ENCODE results near the gene ZNF444. TPM values are rescaled to one million over a fixed set of nuclear protein-coding genes. Genes with fewer than 3 reads are reported as not detected.
A peak's percentile ranks its signal among the peaks of the same experiment; 100 is the strongest.
"Not testable (repeated sequence)": the region's sequence is repeated elsewhere in the genome, so short reads cannot be mapped to it uniquely, and the experiment has no call there.

The ZNF444 gene
- polyA plus RNA-seq, 4 donors: 20.1 to 40.6 (median 25.3) TPM

- peaks cover 7 to 52% (median 9%) of the 10 kb centered on the region in 3 donors for H3K36me3 ChIP-seq (ENCODE audit: control insufficient read depth in 3 of 3, insufficient read depth in 2 of 3, low read depth in 1 of 3, low read length in 3 of 3)
- peaks cover 1 to 21% (median 13%) of the 10 kb centered on the region in 3 donors for H3K4me1 ChIP-seq (ENCODE audit: control insufficient read depth in 3 of 3, insufficient read depth in 2 of 3, low read depth in 1 of 3, low read length in 2 of 3)
- DNase-seq: peak; percentile 81 to 88
- FAIRE-seq: no peak
- no peak overlapping the region for H3K4me3 ChIP-seq (ENCODE audit: low read depth in 1 of 3, low read length in 3 of 3)
- peak overlapping the region in 2 of 3 donors; percentile 67 to 81 for H3K27ac ChIP-seq (ENCODE audit: low read depth in 1 of 3, low read length in 2 of 3)
- H3K9me3 ChIP-seq (ENCODE audit: control insufficient read depth in 2 of 2, insufficient read depth in 1 of 2, low read depth in 1 of 2, low read length in 1 of 2): no peaks in the 10 kb centered on the region
- WGBS, 3 donors: 5 to 24% (median 18%) methylated on average over 22 of the region's 22 CpGs
- no peaks in the 10 kb centered on the region for H3K27me3 ChIP-seq (ENCODE audit: control insufficient read depth in 3 of 3, insufficient read depth in 3 of 3, low read length in 3 of 3)
Measured at GRCh38 chr19:56105090-56105701, 35.9 kb upstream of the ZNF444 start.

DNA sequence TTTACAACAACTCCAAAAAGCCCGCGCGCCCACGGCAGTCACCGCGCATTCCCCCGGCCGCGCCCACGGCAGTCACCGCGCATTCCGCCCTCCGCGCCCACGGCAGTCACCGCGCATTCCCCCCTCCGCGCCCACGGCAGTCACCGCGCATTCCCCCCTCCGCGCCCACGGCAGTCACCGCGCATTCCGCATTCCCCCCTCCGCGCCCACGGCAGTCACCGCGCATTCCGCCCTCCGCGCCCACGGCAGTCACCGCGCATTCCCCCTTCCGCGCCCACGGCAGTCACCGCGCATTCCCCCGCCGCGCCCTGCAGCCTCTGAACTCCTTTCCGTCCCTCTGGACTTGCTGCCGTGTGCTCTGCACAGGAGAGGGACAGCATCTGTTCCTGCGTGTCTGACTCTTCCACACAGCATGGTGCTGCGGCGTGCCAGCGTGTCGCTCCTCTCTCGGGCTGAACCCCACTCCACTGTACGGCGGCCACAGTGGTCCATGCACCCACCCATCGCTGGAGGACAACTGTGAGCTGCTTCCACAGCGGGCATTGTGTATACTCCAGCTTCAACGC lies 35.2 kb upstream of the ZNF444 start:
- not testable (repeated sequence) for H3K4me3 ChIP-seq (ENCODE audit: low read depth in 1 of 3, low read length in 3 of 3); H3K27ac ChIP-seq (ENCODE audit: low read depth in 1 of 3, low read length in 2 of 3); H3K27me3 ChIP-seq (ENCODE audit: control insufficient read depth in 3 of 3, insufficient read depth in 3 of 3, low read length in 3 of 3); H3K9me3 ChIP-seq (ENCODE audit: control insufficient read depth in 2 of 2, insufficient read depth in 1 of 2, low read depth in 1 of 2, low read length in 1 of 2); FAIRE-seq; DNase-seq
- 72 to 95% (median 75%) methylated on average over 57 to 61 of the region's 61 CpGs for WGBS, 3 donors
- H3K4me1 ChIP-seq (ENCODE audit: control insufficient read depth in 3 of 3, insufficient read depth in 2 of 3, low read depth in 1 of 3, low read length in 2 of 3): peaks cover 1 to 28% (median 16%) of the 10 kb centered on the region in 3 donors
- peaks cover 7 to 52% (median 9%) of the 10 kb centered on the region in 3 donors for H3K36me3 ChIP-seq (ENCODE audit: control insufficient read depth in 3 of 3, insufficient read depth in 2 of 3, low read depth in 1 of 3, low read length in 3 of 3)

GRCh38 chr19:56106397-56106849 lies 34.7 kb upstream of the ZNF444 start:
- peak in 1 of 2 donors; percentile 20 for DNase-seq
- FAIRE-seq: no peak
- 65 to 85% (median 73%) methylated on average over 27 of the region's 27 CpGs for WGBS, 3 donors
- no peak overlapping the region for H3K27ac ChIP-seq (ENCODE audit: low read depth in 1 of 3, low read length in 2 of 3)
- H3K4me3 ChIP-seq (ENCODE audit: low read depth in 1 of 3, low read length in 3 of 3): no peak overlapping the region
- H3K9me3 ChIP-seq (ENCODE audit: control insufficient read depth in 2 of 2, insufficient read depth in 1 of 2, low read depth in 1 of 2, low read length in 1 of 2): no peaks in the 10 kb centered on the region
- no peaks in the 10 kb centered on the region for H3K27me3 ChIP-seq (ENCODE audit: control insufficient read depth in 3 of 3, insufficient read depth in 3 of 3, low read length in 3 of 3)
- H3K4me1 ChIP-seq (ENCODE audit: control insufficient read depth in 3 of 3, insufficient read depth in 2 of 3, low read depth in 1 of 3, low read length in 2 of 3): peaks cover 1 to 33% (median 21%) of the 10 kb centered on the region in 3 donors
- peaks cover 6 to 53% (median 7%) of the 10 kb centered on the region in 3 donors for H3K36me3 ChIP-seq (ENCODE audit: control insufficient read depth in 3 of 3, insufficient read depth in 2 of 3, low read depth in 1 of 3, low read length in 3 of 3)

GRCh38 chr19:56106993-56107392 lies 34.1 kb upstream of the ZNF444 start:
- H3K27ac ChIP-seq (ENCODE audit: low read depth in 1 of 3, low read length in 2 of 3): no peak overlapping the region
- no peak for FAIRE-seq
- no peaks in the 10 kb centered on the region for H3K27me3 ChIP-seq (ENCODE audit: control insufficient read depth in 3 of 3, insufficient read depth in 3 of 3, low read length in 3 of 3)
- H3K9me3 ChIP-seq (ENCODE audit: control insufficient read depth in 2 of 2, insufficient read depth in 1 of 2, low read depth in 1 of 2, low read length in 1 of 2): no peaks in the 10 kb centered on the region
- peaks cover 1 to 39% (median 24%) of the 10 kb centered on the region in 3 donors for H3K4me1 ChIP-seq (ENCODE audit: control insufficient read depth in 3 of 3, insufficient read depth in 2 of 3, low read depth in 1 of 3, low read length in 2 of 3)
- 82 to 88% (median 83%) methylated on average over 11 of the region's 11 CpGs for WGBS, 3 donors
- DNase-seq: no peak
- H3K4me3 ChIP-seq (ENCODE audit: low read depth in 1 of 3, low read length in 3 of 3): no peak overlapping the region
- peaks cover 3 to 53% (median 7%) of the 10 kb centered on the region in 3 donors for H3K36me3 ChIP-seq (ENCODE audit: control insufficient read depth in 3 of 3, insufficient read depth in 2 of 3, low read depth in 1 of 3, low read length in 3 of 3)

DNA sequence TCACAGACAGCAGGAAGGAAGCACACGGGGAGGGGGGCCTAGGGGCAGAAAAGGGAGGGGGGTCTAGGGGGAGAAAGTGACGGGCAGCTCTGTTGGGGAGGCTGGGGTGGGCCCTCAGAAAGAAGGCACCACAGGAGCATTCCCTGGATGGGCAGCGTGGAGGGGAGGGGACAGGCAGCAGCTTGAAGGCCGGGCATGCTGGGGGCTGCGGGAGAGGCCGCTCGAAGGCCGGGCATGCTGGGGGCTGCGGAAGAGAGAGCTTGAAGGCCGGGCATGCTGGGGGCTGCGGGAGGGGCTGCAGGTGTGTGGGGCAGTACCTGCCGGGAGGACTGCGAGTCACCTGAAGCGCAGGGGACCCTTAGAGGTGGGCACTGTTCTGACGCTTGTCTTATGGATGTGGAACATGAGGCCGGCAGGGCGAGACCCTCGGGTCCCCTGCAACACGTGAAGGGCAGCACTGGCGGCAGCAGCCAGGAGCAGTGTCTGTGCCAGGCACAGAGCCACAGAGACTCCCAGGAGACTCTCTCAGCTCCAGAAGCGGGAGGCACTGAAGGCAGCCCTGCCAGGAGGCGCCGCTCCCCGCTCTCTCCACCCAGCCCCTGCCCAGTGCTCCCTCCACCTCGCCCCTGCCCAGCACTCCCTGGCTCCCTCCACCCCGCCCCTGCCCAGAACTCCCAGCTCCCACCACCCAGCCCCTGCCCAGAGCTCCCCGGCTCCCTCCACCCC lies 33.3 kb upstream of the ZNF444 start:
- WGBS, 3 donors: 66 to 76% (median 74%) methylated on average over 16 to 27 of the region's 27 CpGs
- H3K36me3 ChIP-seq (ENCODE audit: control insufficient read depth in 3 of 3, insufficient read depth in 2 of 3, low read depth in 1 of 3, low read length in 3 of 3): peaks cover 2 to 50% (median 4%) of the 10 kb centered on the region in 3 donors
- peaks cover 4 to 47% (median 31%) of the 10 kb centered on the region in 3 donors for H3K4me1 ChIP-seq (ENCODE audit: control insufficient read depth in 3 of 3, insufficient read depth in 2 of 3, low read depth in 1 of 3, low read length in 2 of 3)
- no peak overlapping the region for H3K4me3 ChIP-seq (ENCODE audit: low read depth in 1 of 3, low read length in 3 of 3)
- no peak overlapping the region for H3K27ac ChIP-seq (ENCODE audit: low read depth in 1 of 3, low read length in 2 of 3)
- no peak for FAIRE-seq
- no peak for DNase-seq
- H3K9me3 ChIP-seq (ENCODE audit: control insufficient read depth in 2 of 2, insufficient read depth in 1 of 2, low read depth in 1 of 2, low read length in 1 of 2): no peaks in the 10 kb centered on the region
- H3K27me3 ChIP-seq (ENCODE audit: control insufficient read depth in 3 of 3, insufficient read depth in 3 of 3, low read length in 3 of 3): no peaks in the 10 kb centered on the region

DNA sequence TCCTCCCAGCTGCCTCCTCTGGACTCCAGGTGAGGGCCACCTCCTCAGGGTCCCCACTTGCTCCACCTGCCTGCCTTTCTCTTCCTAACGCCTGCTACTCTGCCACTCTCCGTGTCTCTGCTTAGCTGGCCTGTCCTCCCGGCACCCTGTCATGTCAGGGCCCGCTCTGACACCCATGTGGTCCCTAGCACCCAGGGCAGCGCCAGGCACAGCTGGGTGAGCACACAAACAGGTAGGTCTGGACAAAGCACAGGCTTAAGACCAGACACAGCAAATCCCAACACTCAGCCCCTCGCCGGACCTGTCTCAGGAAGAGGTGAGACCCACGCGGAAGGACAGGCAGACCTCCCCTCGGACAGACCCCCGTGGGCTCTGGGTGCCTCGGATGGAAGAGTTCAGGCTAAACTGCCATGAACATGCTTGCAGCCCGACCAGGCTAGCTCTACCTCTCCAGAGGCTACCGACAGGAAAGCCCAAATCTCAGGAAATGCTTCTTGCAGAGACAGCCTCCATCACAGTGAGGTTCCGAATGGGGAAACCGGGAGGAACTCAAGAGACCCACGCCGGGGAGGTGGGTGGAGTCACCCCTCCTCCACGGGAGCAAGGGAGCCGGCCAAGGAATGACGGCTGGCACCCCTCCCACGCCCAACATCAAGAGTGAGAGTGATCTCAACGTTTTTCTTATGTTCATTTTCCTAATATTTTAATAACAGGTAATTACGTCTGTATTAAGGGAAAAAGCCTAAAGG lies 32.5 kb upstream of the ZNF444 start:
- Histone ChIP-seq H3K36me3 (ENCODE audit: control insufficient read depth in 3 of 3, insufficient read depth in 2 of 3, low read depth in 1 of 3, low read length in 3 of 3) (peaks cover 0 to 47% (median 2%) of the 10 kb centered on the region in 3 donors), H3K27ac (ENCODE audit: low read depth in 1 of 3, low read length in 2 of 3) (no peak overlapping the region), H3K4me3 (ENCODE audit: low read depth in 1 of 3, low read length in 3 of 3) (no peak overlapping the region), H3K4me1 (ENCODE audit: control insufficient read depth in 3 of 3, insufficient read depth in 2 of 3, low read depth in 1 of 3, low read length in 2 of 3) (peaks cover 5 to 55% (median 38%) of the 10 kb centered on the region in 3 donors), H3K9me3 (ENCODE audit: control insufficient read depth in 2 of 2, insufficient read depth in 1 of 2, low read depth in 1 of 2, low read length in 1 of 2) (no peaks in the 10 kb centered on the region), H3K27me3 (ENCODE audit: control insufficient read depth in 3 of 3, insufficient read depth in 3 of 3, low read length in 3 of 3) (no peaks in the 10 kb centered on the region)
- FAIRE-seq (no peak), DNase-seq (no peak)
- 44 to 47% (median 47%) methylated on average over 24 of the region's 24 CpGs for WGBS, 3 donors

DNA sequence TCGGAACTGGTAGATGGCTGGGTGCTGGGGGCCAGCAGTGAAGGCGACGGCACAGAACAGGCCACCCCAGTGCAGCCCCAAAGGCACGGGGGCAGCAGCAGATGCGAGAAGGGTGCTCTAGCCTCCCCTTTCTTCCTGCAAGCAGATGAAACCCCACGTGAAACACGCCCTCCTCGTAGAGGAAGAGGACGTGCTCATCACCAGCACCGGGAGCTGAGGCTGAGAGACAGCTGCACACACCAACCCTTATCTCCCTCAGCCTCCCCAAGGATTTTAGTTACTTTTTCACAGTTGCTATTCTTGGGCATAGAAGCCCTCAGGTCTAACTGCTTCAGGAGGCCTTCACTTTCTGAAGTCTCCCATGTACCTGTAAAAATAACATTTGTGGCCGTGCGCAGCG lies 31.9 kb upstream of the ZNF444 start:
- FAIRE-seq (no peak), DNase-seq (no peak)
- Histone ChIP-seq H3K27me3 (ENCODE audit: control insufficient read depth in 3 of 3, insufficient read depth in 3 of 3, low read length in 3 of 3) (no peaks in the 10 kb centered on the region), H3K4me1 (ENCODE audit: control insufficient read depth in 3 of 3, insufficient read depth in 2 of 3, low read depth in 1 of 3, low read length in 2 of 3) (peaks cover 5 to 55% (median 38%) of the 10 kb centered on the region in 3 donors), H3K4me3 (ENCODE audit: low read depth in 1 of 3, low read length in 3 of 3) (no peak overlapping the region), H3K9me3 (ENCODE audit: control insufficient read depth in 2 of 2, insufficient read depth in 1 of 2, low read depth in 1 of 2, low read length in 1 of 2) (no peaks in the 10 kb centered on the region), H3K27ac (ENCODE audit: low read depth in 1 of 3, low read length in 2 of 3) (no peak overlapping the region), H3K36me3 (ENCODE audit: control insufficient read depth in 3 of 3, insufficient read depth in 2 of 3, low read depth in 1 of 3, low read length in 3 of 3) (peaks cover 0 to 48% (median 2%) of the 10 kb centered on the region in 3 donors)
- WGBS, 3 donors: 48 to 59% (median 49%) methylated on average over 13 of the region's 13 CpGs

Data from small intestine (tissue), 7 donors.